Breast epithelium (tissue), 3 donors: ENCODE measurements around the gene ATP11C.

Experiments used
- CTCF ChIP-seq, 3 donors: fragments of 450-650 bp; IDR thresholded peaks; one replicate each; pipeline ENCODE4 v1.5.1; 2016 to 2017; ENCODE audit warnings: antibody characterized with exemption in 3 of 3, mild to moderate bottlenecking in 3 of 3, moderate library complexity in 3 of 3
- POLR2A ChIP-seq: fragments of 450-650 bp; IDR thresholded peaks from one replicate; pipeline ENCODE4 v1.6.1; 2016; ENCODE audit warnings: antibody characterized with exemption, mild to moderate bottlenecking, moderate library complexity

GRCh38 chrX:139750390-139750789 lies 182.5 kb downstream of the ATP11C start:
- TF ChIP-seq CTCF (IDR thresholded peaks at IDR 0.05) (no peak), POLR2A (no peak)
